Measurements from ENCODE around the gene LGALS7B. TPM values are rescaled to one million over a fixed set of nuclear protein-coding genes. Genes with fewer than 3 reads are reported as not detected.
"Not testable (repeated sequence)": the region's sequence is repeated elsewhere in the genome, so short reads cannot be mapped to it uniquely, and the experiment has no call there.

Gene LGALS7B
- total RNA-seq, 1 donor from 2014 or later, result 4.4 TPM

GRCh38 chr19:38786572-38787265 lies 2.3 kb upstream of the LGALS7B start:
- no peak for TF ChIP-seq CTCF (conservative IDR thresholded peaks at IDR 0.05; ENCODE audit: low read depth, low read length)
- no peak for DNase-seq (ENCODE audit: low read depth)
- H3K4me3 ChIP-seq (ENCODE audit: low read depth, low read length), result no peak overlapping the region

GRCh38 chr19:38790507-38791403 lies 1.8 kb downstream of the LGALS7B start:
- peak overlapping the region; percentile 23 for H3K4me3 ChIP-seq (ENCODE audit: low read depth, low read length)
- DNase-seq (ENCODE audit: low read depth), result not testable (repeated sequence)

GRCh38 chr19:38791451-38792064 lies 2.6 kb downstream of the LGALS7B start:
- DNase-seq (ENCODE audit: low read depth), result not testable (repeated sequence)
- H3K4me3 ChIP-seq (ENCODE audit: low read depth, low read length), result peak overlapping the region; percentile 23

GRCh38 chr19:38792250-38793111 lies 3.5 kb downstream of the LGALS7B start:
- TF ChIP-seq CTCF (conservative IDR thresholded peaks at IDR 0.05; ENCODE audit: low read depth, low read length), result peak; percentile 40
- peak overlapping the region; percentile 23 for H3K4me3 ChIP-seq (ENCODE audit: low read depth, low read length)
- no peak for DNase-seq (ENCODE audit: low read depth)

GRCh38 chr19:38793177-38793576 lies 4.2 kb downstream of the LGALS7B start:
- TF ChIP-seq CTCF (conservative IDR thresholded peaks at IDR 0.05; ENCODE audit: low read depth, low read length), result no peak
- DNase-seq (ENCODE audit: low read depth), result no peak
- H3K4me3 ChIP-seq (ENCODE audit: low read depth, low read length), result no peak overlapping the region

GRCh38 chr19:38793671-38794070 lies 4.7 kb downstream of the LGALS7B start:
- no peak for TF ChIP-seq CTCF (conservative IDR thresholded peaks at IDR 0.05; ENCODE audit: low read depth, low read length)
- H3K4me3 ChIP-seq (ENCODE audit: low read depth, low read length), result no peak overlapping the region
- DNase-seq (ENCODE audit: low read depth), result no peak

- H3K4me3 ChIP-seq (ENCODE audit: low read depth, low read length), result no peak overlapping the region
- TF ChIP-seq CTCF (conservative IDR thresholded peaks at IDR 0.05; ENCODE audit: low read depth, low read length), result no peak
- no peak for DNase-seq (ENCODE audit: low read depth)
These were observed 6.5 kb downstream of the LGALS7B start for GRCh38 chr19:38795549-38795948.

Data from epithelial cell of proximal tubule (primary cell).